GM12878 (cell line): ENCODE results near the gene SGIP1. TPM values are rescaled to one million over a fixed set of nuclear protein-coding genes. Genes with fewer than 3 reads are reported as not detected.

Source experiments
- ASH2L ChIP-seq: fragments of 300-600, 200-600 bp; sonication (generic); IDR thresholded peaks from 2 replicates; pipeline ENCODE4 v1.6.1; 2017; ENCODE audit warnings: low read depth, mild to moderate bottlenecking, borderline replicate concordance
- DPF2 ChIP-seq: fragments of 450-650 bp; IDR thresholded peaks from 2 replicates; pipeline ENCODE4 v1.6.1; 2017; ENCODE audit warnings: mild to moderate bottlenecking
- IKZF1 ChIP-seq: fragments of 450-650 bp; conservative IDR thresholded peaks from 2 replicates; pipeline ENCODE4 v1.6.1; 2017; ENCODE audit warnings: antibody characterized with exemption, mild to moderate bottlenecking
- KLF5 ChIP-seq: fragments of 450-650 bp; IDR thresholded peaks from 2 replicates; pipeline ENCODE4 v1.6.1; 2014; ENCODE audit warnings: mild to moderate bottlenecking; ENCODE audit not compliant: partially characterized antibody
- MEF2A ChIP-seq: IDR thresholded peaks from 2 replicates; pipeline ENCODE4 v1.6.1; 2011; ENCODE audit warnings: low read depth, mild to moderate bottlenecking, low read length, moderate library complexity; ENCODE audit not compliant: insufficient read depth
- NFIC ChIP-seq: IDR thresholded peaks from 2 replicates; pipeline ENCODE4 v1.6.1; 2012; ENCODE audit warnings: low read depth, mild to moderate bottlenecking, inconsistent platforms, low read length, moderate library complexity
- NR2C1 ChIP-seq: fragments of 450-650 bp; IDR thresholded peaks from 2 replicates; pipeline ENCODE4 v1.6.1; 2017; ENCODE audit warnings: antibody characterized with exemption, mild to moderate bottlenecking, moderate library complexity
- PBX3 ChIP-seq: IDR thresholded peaks from 2 replicates; pipeline ENCODE4 v1.6.1; 2011; ENCODE audit warnings: mild to moderate bottlenecking, low read depth, low read length, moderate library complexity; ENCODE audit not compliant: insufficient replicate concordance
- POLR2AphosphoS5 ChIP-seq: IDR thresholded peaks from 2 replicates; pipeline ENCODE4 v1.6.1; 2011; ENCODE audit warnings: mild to moderate bottlenecking, low read length, inconsistent platforms
- RCOR1 ChIP-seq: conservative IDR thresholded peaks from 2 replicates; pipeline ENCODE4 v1.6.1; 2012; ENCODE audit warnings: low read depth, low read length, improper control_type of control experiment
- SPI1 ChIP-seq: IDR thresholded peaks from 2 replicates; pipeline ENCODE4 v1.6.1; 2011; ENCODE audit warnings: low read depth, mild to moderate bottlenecking, low read length, moderate library complexity, borderline replicate concordance; ENCODE audit not compliant: insufficient read depth
- SREBF2 ChIP-seq: IDR thresholded peaks from 2 replicates; pipeline ENCODE4 v1.6.1; 2012; ENCODE audit warnings: mild to moderate bottlenecking, low read length
- ZNF274 ChIP-seq: IDR thresholded peaks from one replicate; pipeline ENCODE4 v1.8.0; 2011; ENCODE audit not compliant: insufficient read length, insufficient read depth
- polyA plus RNA-seq, 11 experiments: library from polyadenylated mRNA; depleted of rRNA in 4 of 11; unstranded in 6 of 11; stranded (reverse) in 5 of 11; fragments of >200 nt; fragmentation: Nextera tagmentation in 4 of 11; fragmentation: Illumina TruSeq in 1 of 11; extraction: Ambion mirVana in 4 of 11; extraction: Trizol in 1 of 11; gene quantifications; 1 replicate in 1 of 11; 2 replicates in 10 of 11; pipeline versions ENCODE4 v1.2.1 to v1.2.3, GENCODE V29; 2011 to 2016; ENCODE audit warnings: inconsistent platforms in 2 of 11, missing spikeins in 2 of 11, low read depth in 1 of 11
- total RNA-seq, 4 experiments: library from RNA; depleted of rRNA in 3 of 4; stranded (reverse); fragments of >200 nt in 3 of 4; fragmentation: Illumina TruSeq in 1 of 4; extraction: Trizol in 1 of 4; gene quantifications; 2 replicates each; pipeline versions ENCODE4 v1.2.1 to v1.2.3, GENCODE V29; 2013 to 2021
- TF ChIP-seq, protein P1 (sequence below): fragments of 450-650 bp; IDR thresholded peaks from 2 replicates; pipeline ENCODE4 v1.6.1; 2017; ENCODE audit warnings: antibody characterized with exemption, mild to moderate bottlenecking, moderate library complexity

SGIP1 gene
- total and polyA plus RNA-seq, 10 of the 15 experiments (the other 5 are each of a cell fraction or from before 2014, with no cell fraction given) = 0.15 TPM; not detected in 9

DNA sequence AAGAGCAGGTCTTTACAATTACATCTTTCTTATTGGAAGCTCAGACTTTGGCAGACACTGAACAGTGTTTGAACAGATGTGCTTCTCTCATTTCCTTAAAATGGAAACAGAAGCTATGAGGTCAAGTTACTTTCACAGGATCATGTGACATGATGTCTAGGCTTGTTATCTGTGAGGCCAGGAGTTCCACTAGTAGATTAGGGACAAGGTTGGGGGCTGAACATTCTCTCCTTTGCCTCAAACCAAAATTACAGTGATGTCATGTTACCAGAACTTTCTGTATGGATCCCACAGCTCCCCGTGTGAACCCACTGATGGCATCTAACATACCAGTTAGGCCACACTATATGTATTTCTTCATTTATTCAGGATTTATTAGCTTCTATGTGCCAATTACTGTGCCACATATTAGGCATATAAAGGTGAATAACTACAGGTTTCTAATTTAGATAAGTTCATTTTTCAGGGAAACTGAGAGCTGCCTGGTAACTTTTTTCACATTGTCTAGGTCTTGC is 224.3 kb downstream of the SGIP1 start (continued):
- TF ChIP-seq SREBF2 (no peak), ZNF274 (no peak), DPF2 (no peak), IKZF1 (no peak), SPI1 (peak; percentile 76), PBX3 (no peak), NR2C1 (no peak), NFIC (0 out of 2 replicates have a peak, but pooled peaks have one; percentile 16), ASH2L (no peak), KLF5 (no peak), RCOR1 (no peak), MEF2A (0 out of 2 replicates have a peak, but pooled peaks have one; percentile 51), POLR2AphosphoS5 (no peak)
- TF ChIP-seq, protein P1, sequence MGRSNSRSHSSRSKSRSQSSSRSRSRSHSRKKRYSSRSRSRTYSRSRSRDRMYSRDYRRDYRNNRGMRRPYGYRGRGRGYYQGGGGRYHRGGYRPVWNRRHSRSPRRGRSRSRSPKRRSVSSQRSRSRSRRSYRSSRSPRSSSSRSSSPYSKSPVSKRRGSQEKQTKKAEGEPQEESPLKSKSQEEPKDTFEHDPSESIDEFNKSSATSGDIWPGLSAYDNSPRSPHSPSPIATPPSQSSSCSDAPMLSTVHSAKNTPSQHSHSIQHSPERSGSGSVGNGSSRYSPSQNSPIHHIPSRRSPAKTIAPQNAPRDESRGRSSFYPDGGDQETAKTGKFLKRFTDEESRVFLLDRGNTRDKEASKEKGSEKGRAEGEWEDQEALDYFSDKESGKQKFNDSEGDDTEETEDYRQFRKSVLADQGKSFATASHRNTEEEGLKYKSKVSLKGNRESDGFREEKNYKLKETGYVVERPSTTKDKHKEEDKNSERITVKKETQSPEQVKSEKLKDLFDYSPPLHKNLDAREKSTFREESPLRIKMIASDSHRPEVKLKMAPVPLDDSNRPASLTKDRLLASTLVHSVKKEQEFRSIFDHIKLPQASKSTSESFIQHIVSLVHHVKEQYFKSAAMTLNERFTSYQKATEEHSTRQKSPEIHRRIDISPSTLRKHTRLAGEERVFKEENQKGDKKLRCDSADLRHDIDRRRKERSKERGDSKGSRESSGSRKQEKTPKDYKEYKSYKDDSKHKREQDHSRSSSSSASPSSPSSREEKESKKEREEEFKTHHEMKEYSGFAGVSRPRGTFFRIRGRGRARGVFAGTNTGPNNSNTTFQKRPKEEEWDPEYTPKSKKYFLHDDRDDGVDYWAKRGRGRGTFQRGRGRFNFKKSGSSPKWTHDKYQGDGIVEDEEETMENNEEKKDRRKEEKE = no peak
